Stimulated activated CD8-positive, alpha-beta memory T cell treated with anti-CD3 and anti-CD28 coated beads, Interleukin-7, amount 100 ng/mL, for 4 hours (primary cell): Measurements from ENCODE around the gene RALGAPA1.
A peak's percentile ranks its signal among the peaks of the same experiment; 100 is the strongest.
"Not testable (repeated sequence)": the region's sequence is repeated elsewhere in the genome, so short reads cannot be mapped to it uniquely, and the experiment has no call there.

Experiments used
- DNase-seq, 2 donors: peaks; one replicate each; pipeline ENCODE4 v3.0.0-alpha.2; 2020; ENCODE audit warnings: low read depth in 2 of 2

Gene RALGAPA1

GRCh38 chr14:35699791-35700444 is 109.2 kb downstream of the RALGAPA1 start:
- DNase-seq, result no peak

- DNase-seq, result no peak
Measured at GRCh38 chr14:35696575-35696974, 112.5 kb downstream of the RALGAPA1 start.

GRCh38 chr14:35696119-35696518 is 113.0 kb downstream of the RALGAPA1 start:
- DNase-seq, result no peak

- no peak for DNase-seq
Measured at GRCh38 chr14:35695647-35696046, 113.4 kb downstream of the RALGAPA1 start.

GRCh38 chr14:35695072-35695471 is 114.0 kb downstream of the RALGAPA1 start:
- DNase-seq, result no peak

- DNase-seq, result no peak
Measured at GRCh38 chr14:35689000-35689460, 120.1 kb downstream of the RALGAPA1 start.

- no peak for DNase-seq
Measured at GRCh38 chr14:35688126-35688826, 120.8 kb downstream of the RALGAPA1 start.

GRCh38 chr14:35687335-35687939 is 121.7 kb downstream of the RALGAPA1 start:
- DNase-seq, result peak in 1 of 2 donors; percentile 1

GRCh38 chr14:35683688-35684087 is 125.4 kb downstream of the RALGAPA1 start:
- DNase-seq, result not testable (repeated sequence)

GRCh38 chr14:35682802-35683201 is 126.3 kb downstream of the RALGAPA1 start:
- no peak for DNase-seq

GRCh38 chr14:35678403-35679028 is 130.6 kb downstream of the RALGAPA1 start:
- no peak for DNase-seq

- no peak for DNase-seq
Measured at GRCh38 chr14:35669782-35670181, 139.3 kb downstream of the RALGAPA1 start.

- no peak for DNase-seq
Measured at GRCh38 chr14:35666429-35667043, 142.6 kb downstream of the RALGAPA1 start.

GRCh38 chr14:35661875-35662274 is 147.2 kb downstream of the RALGAPA1 start:
- no peak for DNase-seq

GRCh38 chr14:35653045-35653444 is 156.1 kb downstream of the RALGAPA1 start:
- no peak for DNase-seq

GRCh38 chr14:35643513-35643912 is 165.6 kb downstream of the RALGAPA1 start:
- DNase-seq, result no peak

GRCh38 chr14:35637851-35638250 is 171.2 kb downstream of the RALGAPA1 start:
- no peak for DNase-seq

- DNase-seq, result no peak
Measured at GRCh38 chr14:35637269-35637668, 171.8 kb downstream of the RALGAPA1 start.

GRCh38 chr14:35632676-35633075 is 176.4 kb downstream of the RALGAPA1 start:
- no peak for DNase-seq

GRCh38 chr14:35632271-35632670 is 176.8 kb downstream of the RALGAPA1 start:
- DNase-seq, result no peak

GRCh38 chr14:35631071-35631805 is 177.9 kb downstream of the RALGAPA1 start:
- no peak for DNase-seq
